HepG2 (cell line): ENCODE data around the gene PPP2R1B. TPM values are rescaled to one million over a fixed set of nuclear protein-coding genes. Genes with fewer than 3 reads are reported as not detected.

ENCODE experiments used
- ATAC-seq: fragments of 200-7000 bp; cut with Tn5 transposase; 3 replicates; pipeline ENCODE4 v1.9.1; 2020; ENCODE audit warnings: mild to moderate bottlenecking, moderate library complexity
- BruUV-seq: library from RNA; stranded (reverse); fragments of 400-500 nt; replicated peaks from 2 replicates; lab custom pipeline; 2021; lab: Mats Ljungman, UMichigan
- CTCF ChIA-PET: fragments of 300-600 bp; formaldehyde crosslinking; extraction: SDS; loops from one replicate; lab custom pipeline; 2021; ENCODE audit warnings: low total read pairs, inconsistent platforms, low intra/inter-chr PET ratio; lab: Yijun Ruan, JAX
- POLR2A ChIA-PET: fragments of 350-600 bp; sonication (Branson Sonifier 250); formaldehyde crosslinking; loops from one replicate; lab custom pipeline; 2020; ENCODE audit warnings: antibody characterized with exemption, inconsistent platforms; lab: Yijun Ruan, JAX
- DNase-seq: peaks from one replicate; pipeline ENCODE4 v3.0.0-alpha.2; 2015; ENCODE audit warnings: low spot score
- FAIRE-seq: peaks from 3 replicates; lab custom pipeline; 2011; peaks lifted over from hg19 to GRCh38; lab: Jason Lieb, UNC
- H2AFZ ChIP-seq: one replicate; pipeline ENCODE4 v1.6.1; 2011; ENCODE audit warnings: low read length, inconsistent platforms
- H3K27ac ChIP-seq: fragments of 300-600 bp; 3 replicates; pipeline ENCODE4 v1.8.0; 2011; ENCODE audit warnings: mixed run types, mild to moderate bottlenecking, mixed read lengths, low read length, inconsistent platforms; ENCODE audit not compliant: insufficient read depth; ENCODE audit errors: extremely low read length
- H3K27me3 ChIP-seq, 2 experiments: fragments of 200-600 bp in 1 of 2; 2 replicates in 1 of 2; 3 replicates in 1 of 2; pipeline versions ENCODE4 v1.6.0 to v1.8.0; 2011; ENCODE audit warnings: low read length in 2 of 2, mild to moderate bottlenecking in 2 of 2, moderate library complexity in 2 of 2, inconsistent platforms in 1 of 2; ENCODE audit not compliant: insufficient read depth in 2 of 2, control insufficient read depth in 1 of 2
- H3K36me3 ChIP-seq, 2 experiments: fragments of 200-600 bp in 1 of 2; replicated peaks in 1 of 2; 2 replicates in 1 of 2; 3 replicates in 1 of 2; pipeline versions ENCODE4 v1.5.1 to v1.8.0; 2011; ENCODE audit warnings: low read length in 2 of 2, inconsistent platforms in 1 of 2; ENCODE audit not compliant: insufficient read depth in 2 of 2, control insufficient read depth in 1 of 2
- H3K4me1 ChIP-seq: 2 replicates; pipeline ENCODE4 v1.5.1; 2012; ENCODE audit warnings: low read length, inconsistent platforms; ENCODE audit not compliant: insufficient read depth
- H3K4me2 ChIP-seq: 2 replicates; pipeline ENCODE4 v1.6.0; 2011; ENCODE audit warnings: low read depth, low read length, inconsistent platforms
- H3K4me3 ChIP-seq, 3 experiments: fragments of 200-600 bp in 1 of 3; sonication (generic), shearing (Covaris generic) in 1 of 3; replicated peaks in 1 of 3; 2 replicates each; pipeline ENCODE4 v1.5.1; 2011 to 2016; ENCODE audit warnings: low read length in 3 of 3, inconsistent platforms in 2 of 3, low read depth in 2 of 3, mild to moderate bottlenecking in 2 of 3, control low read depth in 1 of 3, mixed read lengths in 1 of 3; ENCODE audit not compliant: insufficient read depth in 1 of 3
- H3K79me2 ChIP-seq: one replicate; pipeline ENCODE4 v1.6.1; 2011; ENCODE audit warnings: low read length, inconsistent platforms; ENCODE audit not compliant: insufficient read depth
- H3K9ac ChIP-seq: 2 replicates; pipeline ENCODE4 v1.6.0; 2011; ENCODE audit warnings: mild to moderate bottlenecking, low read depth, low read length, inconsistent platforms; ENCODE audit not compliant: insufficient read depth
- H3K9me3 ChIP-seq: 2 replicates; pipeline ENCODE4 v1.5.1; 2012; ENCODE audit warnings: mild to moderate bottlenecking, low read length
- H4K20me1 ChIP-seq: 2 replicates; pipeline ENCODE4 v1.6.0; 2011; ENCODE audit warnings: inconsistent platforms, mild to moderate bottlenecking, low read length, moderate library complexity; ENCODE audit not compliant: insufficient read depth
- CHD2 ChIP-seq: IDR thresholded peaks from 2 replicates; pipeline ENCODE4 v1.6.1; 2011; ENCODE audit warnings: low read depth, low read length, improper control_type of control experiment
- HCFC1 ChIP-seq: fragments of 150-350 bp; IDR thresholded peaks from 2 replicates; pipeline ENCODE4 v1.6.1; 2014; ENCODE audit warnings: low read depth, low read length
- HNRNPUL1 ChIP-seq: fragments of 200-400 bp; formaldehyde crosslinking; IDR thresholded peaks from 2 replicates; pipeline ENCODE4 v1.6.1; 2017; ENCODE audit warnings: low read depth, mild to moderate bottlenecking, low read length, moderate library complexity
- KLF6 ChIP-seq: IDR thresholded peaks from 2 replicates; pipeline ENCODE4 v1.8.0; 2016; ENCODE audit warnings: missing biosample characterization, missing genetic modification reagents
- MAFK ChIP-seq, 2 experiments: IDR thresholded peaks in 1 of 2; conservative IDR thresholded peaks in 1 of 2; 2 replicates each; pipeline ENCODE4 v1.6.1; 2011; ENCODE audit warnings: improper control_type of control experiment in 2 of 2, low read length in 2 of 2
- MXD4 ChIP-seq: IDR thresholded peaks from 2 replicates; pipeline ENCODE4 v1.6.1; 2016; ENCODE audit warnings: mild to moderate bottlenecking, missing biosample characterization, missing genetic modification reagents
- RFX1 ChIP-seq: fragments of 450-650 bp; IDR thresholded peaks from 2 replicates; pipeline ENCODE4 v1.6.1; 2017
- ZNF225 ChIP-seq: sonication (generic); formaldehyde crosslinking; IDR thresholded peaks from 2 replicates; pipeline ENCODE4 v1.4.0; 2020; ENCODE audit warnings: mild to moderate bottlenecking, missing genetic modification reagents
- ZSCAN29 ChIP-seq: sonication (generic); formaldehyde crosslinking; conservative IDR thresholded peaks from 2 replicates; pipeline ENCODE4 v1.4.0; 2020; ENCODE audit warnings: mild to moderate bottlenecking, missing genetic modification reagents
- WGBS: methylation state at CpG from one replicate; pipeline ENCODE4 v1.1.6; 2017; ENCODE audit warnings: low lambda C conversion rate; 5-methylcytosine and 5-hydroxymethylcytosine counted together
- in situ Hi-C: cut with HindIII; loops from 2 replicates; pipeline ENCODE4 v1.10.0; 2017; ENCODE audit warnings: low pct_unique_long_range_greater_than_20kb; ENCODE audit not compliant: extremely low pct_ligation_motif_present
- intact Hi-C: fragments of 100-400 bp; cut with micrococcal nuclease; formaldehyde crosslinking; loops from one replicate; pipeline ENCODE4 v1.10.0; 2022; ENCODE audit not compliant: unreplicated experiment
- polyA plus RNA-seq, 8 experiments: library from polyadenylated mRNA; depleted of rRNA in 3 of 8; stranded (reverse) in 7 of 8; unstranded in 1 of 8; fragments of >200 nt; fragmentation: Illumina TruSeq in 4 of 8; extraction: Trizol in 4 of 8; gene quantifications; 2 replicates each; pipeline versions ENCODE4 v1.2.1 to v1.2.3, GENCODE V29; 2011 to 2016; ENCODE audit warnings: low read depth in 4 of 8, missing spikeins in 1 of 8, mixed read lengths in 1 of 8; ENCODE audit not compliant: insufficient read depth in 1 of 8
- total RNA-seq, 5 experiments: library from RNA; depleted of rRNA; stranded (reverse); fragments of >200 nt; fragmentation: Illumina TruSeq; extraction: Trizol; gene quantifications; 2 replicates each; pipeline ENCODE4 v1.2.3, GENCODE V29; 2016; ENCODE audit warnings: low read depth in 1 of 5
- TF ChIP-seq, protein P1 (sequence below): sonication (generic); formaldehyde crosslinking; IDR thresholded peaks from 2 replicates; pipeline ENCODE4 v1.5.0; 2020; ENCODE audit warnings: missing genetic modification reagents

The PPP2R1B gene
- total and polyA plus RNA-seq, 2 of the 13 experiments (the other 11 are each of a cell fraction or from before 2014, with no cell fraction given): 22.1 to 56.8 TPM

DNA sequence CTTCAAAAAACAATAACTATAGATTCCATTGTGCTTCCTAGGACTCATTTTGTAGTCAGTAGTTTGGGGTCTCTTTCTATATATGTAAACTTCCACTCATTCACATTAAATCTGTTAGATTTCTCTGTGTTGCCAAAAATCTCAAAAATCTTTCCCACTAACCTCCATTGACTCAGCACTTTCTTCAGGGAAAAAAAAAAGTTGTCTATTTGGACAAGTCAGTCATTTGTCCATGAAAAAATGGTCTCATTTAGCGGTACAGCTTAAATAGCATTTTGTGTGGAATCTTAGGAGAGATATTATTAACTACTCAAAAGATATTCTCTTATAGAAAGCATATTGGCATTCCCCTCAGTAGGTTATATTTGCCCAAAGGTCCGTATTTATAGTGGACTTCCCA is 81.9 kb downstream of the PPP2R1B start:
- 100% methylated on average over 2 of the region's 2 CpGs for WGBS
- H3K27ac ChIP-seq: no peak overlapping the region
- no peak overlapping the region for H3K9ac ChIP-seq
- intact Hi-C loops (no loop called here), in situ Hi-C loops (no loop called here)
- H4K20me1 ChIP-seq: no peaks in the 10 kb centered on the region
- H3K9me3 ChIP-seq: no peaks in the 10 kb centered on the region
- FAIRE-seq: no peak
- H3K79me2 ChIP-seq: no peaks in the 10 kb centered on the region
- H3K27me3 ChIP-seq: no peaks in the 10 kb centered on the region; a peak in 1 of 5 replicates
- DNase-seq: no peak
- H3K4me2 ChIP-seq: no peak overlapping the region
- H3K4me1 ChIP-seq: no peaks in the 10 kb centered on the region
- no peak for ATAC-seq
- TF ChIP-seq, protein P1, sequence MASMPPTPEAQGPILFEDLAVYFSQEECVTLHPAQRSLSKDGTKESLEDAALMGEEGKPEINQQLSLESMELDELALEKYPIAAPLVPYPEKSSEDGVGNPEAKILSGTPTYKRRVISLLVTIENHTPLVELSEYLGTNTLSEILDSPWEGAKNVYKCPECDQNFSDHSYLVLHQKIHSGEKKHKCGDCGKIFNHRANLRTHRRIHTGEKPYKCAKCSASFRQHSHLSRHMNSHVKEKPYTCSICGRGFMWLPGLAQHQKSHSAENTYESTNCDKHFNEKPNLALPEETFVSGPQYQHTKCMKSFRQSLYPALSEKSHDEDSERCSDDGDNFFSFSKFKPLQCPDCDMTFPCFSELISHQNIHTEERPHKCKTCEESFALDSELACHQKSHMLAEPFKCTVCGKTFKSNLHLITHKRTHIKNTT (CRISPR knock-in tag): no peak
- TF ChIP-seq MXD4 (CRISPR knock-in tag): no peak
- TF ChIP-seq KLF6 (CRISPR knock-in tag): no peak
- no peak for TF ChIP-seq ZSCAN29 (CRISPR knock-in tag)
- no peak for TF ChIP-seq CHD2
- TF ChIP-seq ZNF225: no peak
- H3K4me3 ChIP-seq: no peak overlapping the region
- peaks cover 3 to 15% of the 10 kb centered on the region in 2 experiments; a peak in 4 of 5 replicates for H3K36me3 ChIP-seq
- POLR2A ChIA-PET: no interaction called here
- CTCF ChIA-PET: no interaction called here
- BruUV-seq: no TSS peak
- no peak overlapping the region for H2AFZ ChIP-seq

DNA sequence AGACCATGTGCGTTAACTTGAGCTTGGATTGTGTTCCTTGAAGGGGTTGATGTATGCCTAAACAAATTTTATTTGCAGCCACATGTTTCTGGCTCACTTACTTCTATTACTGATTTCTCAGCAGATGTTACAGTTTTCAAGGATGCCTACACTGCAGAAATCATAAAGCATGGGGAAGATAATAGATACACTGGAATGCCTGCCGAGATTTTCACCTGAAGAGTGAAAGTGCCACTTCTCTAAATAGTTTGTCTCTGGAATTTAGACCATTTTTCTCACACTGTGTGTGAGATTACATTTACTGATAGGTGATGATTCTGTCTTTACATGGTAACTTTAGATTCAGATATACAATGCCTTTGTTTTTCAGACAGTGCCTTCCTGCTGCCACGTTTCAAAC is 82.4 kb downstream of the PPP2R1B start:
- 99% methylated on average over 3 of the region's 3 CpGs for WGBS
- Histone ChIP-seq H3K27ac (no peak overlapping the region), H3K79me2 (no peaks in the 10 kb centered on the region), H3K27me3 (no peaks in the 10 kb centered on the region; a peak in 1 of 5 replicates), H4K20me1 (no peaks in the 10 kb centered on the region), H3K4me1 (no peaks in the 10 kb centered on the region), H3K9ac (no peak overlapping the region), H3K36me3 (peaks cover 3 to 11% of the 10 kb centered on the region in 2 experiments; a peak in 3 of 5 replicates), H3K4me2 (no peak overlapping the region), H3K9me3 (no peaks in the 10 kb centered on the region), H2AFZ (no peak overlapping the region), H3K4me3 (no peak overlapping the region)
- intact Hi-C loops: no loop called here
- DNase-seq (no peak), ATAC-seq (no peak), FAIRE-seq (no peak)
- in situ Hi-C loops: no loop called here
- no TSS peak for BruUV-seq
- ChIA-PET CTCF (no interaction called here), POLR2A (no interaction called here)
- TF ChIP-seq HCFC1: no peak
- TF ChIP-seq HNRNPUL1: no peak
- no peak for TF ChIP-seq RFX1
- no peak for TF ChIP-seq MAFK (conservative IDR thresholded peaks at IDR 0.05 in 1 of 2, IDR thresholded peaks at IDR 0.05 in 1 of 2; ENCODE audit: low read length in 2 of 2)
